DMS153 treated with DMSO at 0.1 percent for 48 hours (cell line): ENCODE data around the gene FXYD6.
A peak's percentile ranks its signal among the peaks of the same experiment; 100 is the strongest.
"Not testable (repeated sequence)": the region's sequence is repeated elsewhere in the genome, so short reads cannot be mapped to it uniquely, and the experiment has no call there.

Experiments used
- DNase-seq: peaks from one replicate; lab custom pipeline; 2025; ENCODE audit not compliant: unreplicated experiment; lab: John Stamatoyannopoulos, UW

FXYD6 gene

GRCh38 chr11:117871160-117871559 lies 5.3 kb downstream of the FXYD6 start:
- DNase-seq, result no peak

GRCh38 chr11:117870103-117870952 lies 6.1 kb downstream of the FXYD6 start:
- no peak for DNase-seq

- DNase-seq, result no peak
Observed at GRCh38 chr11:117869604-117870003, 6.9 kb downstream of the FXYD6 start.

GRCh38 chr11:117868815-117869561 lies 7.5 kb downstream of the FXYD6 start:
- DNase-seq, result peak; percentile 41

- DNase-seq, result no peak
Observed at GRCh38 chr11:117868088-117868487, 8.4 kb downstream of the FXYD6 start.

GRCh38 chr11:117866526-117866925 lies 9.9 kb downstream of the FXYD6 start:
- DNase-seq, result no peak

- not testable (repeated sequence) for DNase-seq
Observed at GRCh38 chr11:117865546-117865945, 10.9 kb downstream of the FXYD6 start.

- DNase-seq, result no peak
Observed at GRCh38 chr11:117863383-117863782, 13.1 kb downstream of the FXYD6 start.

GRCh38 chr11:117862753-117863152 lies 13.7 kb downstream of the FXYD6 start:
- no peak for DNase-seq

- DNase-seq, result no peak
Observed at GRCh38 chr11:117862019-117862725, 14.3 kb downstream of the FXYD6 start.

GRCh38 chr11:117861151-117862018 lies 15.1 kb downstream of the FXYD6 start:
- DNase-seq, result peak; percentile 93

GRCh38 chr11:117860139-117860538 lies 16.3 kb downstream of the FXYD6 start:
- DNase-seq, result no peak

GRCh38 chr11:117859488-117860112 lies 16.9 kb downstream of the FXYD6 start:
- DNase-seq, result no peak

- no peak for DNase-seq
Observed at GRCh38 chr11:117859061-117859460, 17.4 kb downstream of the FXYD6 start.

GRCh38 chr11:117857734-117858414 lies 18.6 kb downstream of the FXYD6 start:
- no peak for DNase-seq

- DNase-seq, result no peak
Observed at GRCh38 chr11:117855912-117856651, 20.4 kb downstream of the FXYD6 start.

GRCh38 chr11:117855186-117855845 lies 21.1 kb downstream of the FXYD6 start:
- no peak for DNase-seq

- no peak for DNase-seq
Observed at GRCh38 chr11:117852309-117852708, 24.1 kb downstream of the FXYD6 start.
